Neural progenitor cell (in vitro differentiated cells): ENCODE measurements around the gene CAPZB. TPM values are rescaled to one million over a fixed set of nuclear protein-coding genes. Genes with fewer than 3 reads are reported as not detected.

Experiments used
- DNase-seq: peaks from one replicate; pipeline ENCODE4 v3.0.0-alpha.2; 2016; ENCODE audit warnings: low spot score
- H2AFZ ChIP-seq: fragments of 200-600 bp; sonication (generic); replicated peaks from 2 replicates; pipeline ENCODE4 v1.6.1; 2016; ENCODE audit warnings: antibody characterized with exemption
- H3F3A ChIP-seq: fragments of 200-600 bp; sonication (generic); 2 replicates; pipeline ENCODE4 v1.6.1; 2016; ENCODE audit warnings: antibody characterized with exemption, low read depth
- H3K27ac ChIP-seq: fragments of 200-600 bp; sonication (generic); 2 replicates; pipeline ENCODE4 v1.5.1; 2016; ENCODE audit warnings: mild to moderate bottlenecking
- H3K27me3 ChIP-seq: fragments of 200-600 bp; sonication (generic); 2 replicates; pipeline ENCODE4 v1.6.1; 2016; ENCODE audit warnings: mild to moderate bottlenecking, moderate library complexity
- H3K36me3 ChIP-seq: fragments of 200-600 bp; sonication (generic); 2 replicates; pipeline ENCODE4 v1.5.1; 2016
- H3K4me1 ChIP-seq: fragments of 200-600 bp; sonication (generic); 2 replicates; pipeline ENCODE4 v1.6.1; 2016; ENCODE audit warnings: mixed run types
- H3K4me2 ChIP-seq: fragments of 200-600 bp; sonication (generic); 2 replicates; pipeline ENCODE4 v1.6.1; 2016
- H3K4me3 ChIP-seq: fragments of 200-600 bp; sonication (generic); 2 replicates; pipeline ENCODE4 v1.5.1; 2016
- H3K79me2 ChIP-seq: fragments of 200-600 bp; sonication (generic); 2 replicates; pipeline ENCODE4 v1.6.1; 2016; ENCODE audit warnings: low read depth
- H3K9ac ChIP-seq: fragments of 200-600 bp; sonication (generic); 2 replicates; pipeline ENCODE4 v1.6.1; 2016
- H3K9me3 ChIP-seq: fragments of 200-600 bp; sonication (generic); 2 replicates; pipeline ENCODE4 v1.5.1; 2016; ENCODE audit warnings: low read depth
- H4K20me1 ChIP-seq: fragments of 200-600 bp; sonication (generic); 2 replicates; pipeline ENCODE4 v1.6.1; 2016; ENCODE audit warnings: low read depth
- H3K27ac Mint-ChIP-seq: 3 replicates; pipeline ENCODE4 v1.8.0; 2021; ENCODE audit warnings: mixed read lengths
- H3K27me3 Mint-ChIP-seq: 2 replicates; pipeline ENCODE4 v1.8.0; 2022; ENCODE audit warnings: low read depth, mild to moderate bottlenecking, inconsistent platforms, moderate library complexity, mixed read lengths; ENCODE audit not compliant: insufficient read depth
- H3K36me3 Mint-ChIP-seq: 3 replicates; pipeline ENCODE4 v1.8.0; 2021; ENCODE audit warnings: mixed read lengths
- H3K4me1 Mint-ChIP-seq: 3 replicates; pipeline ENCODE4 v1.8.0; 2021; ENCODE audit warnings: mixed read lengths
- H3K4me3 Mint-ChIP-seq: 3 replicates; pipeline ENCODE4 v1.8.0; 2021; ENCODE audit warnings: mild to moderate bottlenecking, moderate library complexity, mixed read lengths
- H3K9me3 Mint-ChIP-seq: 3 replicates; pipeline ENCODE4 v1.8.0; 2020; ENCODE audit warnings: mixed read lengths
- EZH2 ChIP-seq: fragments of 200-600 bp; sonication (generic); IDR thresholded peaks from 2 replicates; pipeline ENCODE4 v1.6.1; 2017; ENCODE audit warnings: antibody characterized with exemption, mild to moderate bottlenecking, moderate library complexity
- EZH2phosphoT487 ChIP-seq: fragments of 200-600 bp; sonication (generic); IDR thresholded peaks from 2 replicates; pipeline ENCODE4 v1.6.1; 2017; ENCODE audit warnings: antibody characterized with exemption
- total RNA-seq: library from RNA; depleted of rRNA; stranded (reverse); fragments of >200 nt; gene quantifications from 2 replicates; pipeline ENCODE4 v1.2.3, GENCODE V29; 2015; ENCODE audit warnings: low replicate concordance
- TF ChIP-seq, protein P1 (sequence below): fragments of 200-600 bp; sonication (generic); IDR thresholded peaks from 2 replicates; pipeline ENCODE4 v1.5.1; 2017; ENCODE audit warnings: antibody characterized with exemption, mild to moderate bottlenecking

Gene CAPZB
- total RNA-seq, 1 donor from 2014 or later, result 134 TPM

DNA sequence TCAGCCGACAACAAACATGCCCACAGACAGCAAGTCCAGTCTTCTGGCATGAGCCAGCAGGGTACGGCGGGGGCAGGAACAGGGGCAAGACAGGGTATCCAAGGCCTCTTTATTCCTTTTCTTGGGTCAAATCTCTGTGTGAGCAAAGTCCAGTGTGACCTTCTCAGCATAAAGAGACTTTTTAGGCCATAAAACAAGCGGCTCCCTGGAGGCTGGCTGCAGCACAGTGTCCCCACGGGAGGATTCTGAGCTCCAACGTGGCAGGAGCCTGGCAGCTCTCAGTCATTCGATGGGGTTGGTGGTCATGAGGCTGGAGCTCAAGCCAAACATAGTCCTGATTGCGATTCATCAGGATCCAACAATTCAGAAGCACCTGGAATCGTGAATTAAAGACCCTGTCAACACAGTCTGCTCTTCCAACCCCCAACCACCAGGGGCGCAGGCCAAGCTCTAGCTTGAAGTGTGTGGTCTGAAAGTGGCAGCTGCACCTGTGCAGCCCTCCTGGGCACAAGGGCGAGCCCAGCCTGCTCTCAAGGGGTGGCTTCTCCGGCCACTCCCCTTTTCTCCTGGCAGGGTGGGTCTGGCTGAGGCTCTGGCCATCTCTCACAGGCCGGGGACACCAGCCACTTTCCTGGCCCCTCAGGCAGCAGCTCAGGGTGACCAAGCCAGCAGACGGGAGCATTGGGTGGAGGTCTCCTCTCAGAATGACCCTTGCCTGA is 111.1 kb downstream of the CAPZB start:
- peak; percentile 63 for DNase-seq

DNA sequence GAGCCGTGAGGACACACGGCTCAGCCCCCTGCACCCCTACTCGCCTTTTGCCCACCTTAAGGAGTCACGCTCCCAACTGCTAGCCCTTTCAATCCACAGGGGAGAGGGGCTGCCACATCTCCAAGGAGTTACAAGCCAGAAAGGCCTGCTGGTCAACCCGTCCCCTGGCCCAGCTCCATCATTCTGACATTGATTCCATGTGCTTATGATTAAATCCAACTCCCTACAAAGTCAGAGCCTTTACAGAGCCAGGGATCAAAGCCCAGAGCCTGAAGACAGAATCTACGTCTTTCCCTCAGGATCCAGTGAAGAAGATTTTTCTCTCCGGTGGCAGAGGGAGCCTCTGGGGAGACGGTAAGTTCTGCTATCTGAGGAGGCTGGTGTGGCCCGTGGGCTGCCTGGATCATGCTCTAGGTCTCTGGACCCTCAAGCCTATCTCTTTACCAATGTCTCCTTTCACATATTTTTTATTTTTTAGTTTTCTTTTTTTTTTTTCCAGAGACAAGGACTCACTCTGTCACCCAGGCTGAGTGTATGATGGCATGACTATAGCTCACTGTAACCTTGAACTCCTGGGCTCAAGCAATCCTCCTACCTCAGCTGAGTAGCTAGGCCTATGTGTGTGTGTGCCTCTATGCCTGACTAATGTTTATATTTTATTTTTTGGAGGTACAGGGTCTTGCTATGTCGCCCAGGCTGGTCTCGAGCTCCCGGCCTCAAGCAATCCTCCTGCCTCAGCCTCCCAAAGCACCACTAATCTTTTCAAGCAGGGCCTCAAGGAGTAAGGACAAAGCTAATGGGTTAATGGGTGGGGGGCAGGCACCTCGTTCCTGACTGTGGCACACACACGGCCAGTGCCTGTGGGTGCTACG is 111.9 kb downstream of the CAPZB start:
- Mint-ChIP-seq H3K27me3 (peaks cover 2% of the 10 kb centered on the region), H3K27ac (no peak overlapping the region), H3K9me3 (no peaks in the 10 kb centered on the region), H3K4me1 (no peaks in the 10 kb centered on the region), H3K36me3 (peaks cover 20% of the 10 kb centered on the region), H3K4me3 (no peak overlapping the region)
- Histone ChIP-seq H3F3A (no peaks in the 10 kb centered on the region), H3K27me3 (no peaks in the 10 kb centered on the region), H3K4me3 (no peak overlapping the region), H3K36me3 (peaks cover 6% of the 10 kb centered on the region), H3K9me3 (no peaks in the 10 kb centered on the region), H2AFZ (no peak overlapping the region), H3K27ac (no peak overlapping the region), H3K4me1 (no peaks in the 10 kb centered on the region), H3K79me2 (no peaks in the 10 kb centered on the region), H4K20me1 (peaks cover 13% of the 10 kb centered on the region), H3K4me2 (no peak overlapping the region), H3K9ac (no peak overlapping the region)
- DNase-seq, result no peak
- no peak for TF ChIP-seq EZH2
- TF ChIP-seq, protein P1, sequence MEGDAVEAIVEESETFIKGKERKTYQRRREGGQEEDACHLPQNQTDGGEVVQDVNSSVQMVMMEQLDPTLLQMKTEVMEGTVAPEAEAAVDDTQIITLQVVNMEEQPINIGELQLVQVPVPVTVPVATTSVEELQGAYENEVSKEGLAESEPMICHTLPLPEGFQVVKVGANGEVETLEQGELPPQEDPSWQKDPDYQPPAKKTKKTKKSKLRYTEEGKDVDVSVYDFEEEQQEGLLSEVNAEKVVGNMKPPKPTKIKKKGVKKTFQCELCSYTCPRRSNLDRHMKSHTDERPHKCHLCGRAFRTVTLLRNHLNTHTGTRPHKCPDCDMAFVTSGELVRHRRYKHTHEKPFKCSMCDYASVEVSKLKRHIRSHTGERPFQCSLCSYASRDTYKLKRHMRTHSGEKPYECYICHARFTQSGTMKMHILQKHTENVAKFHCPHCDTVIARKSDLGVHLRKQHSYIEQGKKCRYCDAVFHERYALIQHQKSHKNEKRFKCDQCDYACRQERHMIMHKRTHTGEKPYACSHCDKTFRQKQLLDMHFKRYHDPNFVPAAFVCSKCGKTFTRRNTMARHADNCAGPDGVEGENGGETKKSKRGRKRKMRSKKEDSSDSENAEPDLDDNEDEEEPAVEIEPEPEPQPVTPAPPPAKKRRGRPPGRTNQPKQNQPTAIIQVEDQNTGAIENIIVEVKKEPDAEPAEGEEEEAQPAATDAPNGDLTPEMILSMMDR, result no peak
- TF ChIP-seq EZH2phosphoT487, result no peak

More for the DNA sequence above, 111.1 kb downstream of the CAPZB start:
- Histone ChIP-seq H3K9me3 (no peaks in the 10 kb centered on the region), H3K9ac (no peak overlapping the region), H3K36me3 (peaks cover 6% of the 10 kb centered on the region), H4K20me1 (peaks cover 13% of the 10 kb centered on the region), H3F3A (no peaks in the 10 kb centered on the region), H3K4me1 (no peaks in the 10 kb centered on the region), H3K27me3 (no peaks in the 10 kb centered on the region), H3K4me2 (no peak overlapping the region), H3K27ac (no peak overlapping the region), H3K79me2 (no peaks in the 10 kb centered on the region), H3K4me3 (no peak overlapping the region), H2AFZ (no peak overlapping the region)
- Mint-ChIP-seq H3K27ac (no peak overlapping the region), H3K27me3 (peaks cover 2% of the 10 kb centered on the region), H3K4me1 (no peaks in the 10 kb centered on the region), H3K36me3 (peaks cover 20% of the 10 kb centered on the region), H3K4me3 (no peak overlapping the region), H3K9me3 (no peaks in the 10 kb centered on the region)
- TF ChIP-seq EZH2phosphoT487, result no peak
- TF ChIP-seq, protein P1, result peak; percentile 68

DNA sequence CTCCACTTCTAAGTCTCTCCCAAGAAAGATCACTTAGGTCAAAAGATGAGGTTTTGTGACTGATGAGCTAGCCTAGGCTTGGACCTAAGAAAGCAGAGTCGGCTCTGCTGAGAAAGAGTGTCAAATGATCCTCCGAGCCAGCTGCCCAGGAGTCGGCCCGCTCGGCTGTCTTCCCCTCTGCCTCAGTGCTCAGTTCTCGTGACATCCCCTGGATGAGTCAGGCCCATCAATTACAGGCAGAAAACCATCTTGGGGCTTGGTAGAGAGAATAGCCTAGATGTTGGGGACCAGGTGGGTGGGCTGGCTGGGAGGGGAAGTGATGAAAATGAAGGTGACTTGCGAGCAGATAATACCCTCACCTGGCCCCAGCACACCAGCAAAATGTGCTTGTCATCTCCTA is 112.7 kb downstream of the CAPZB start:
- Histone ChIP-seq H3K27ac (no peak overlapping the region), H3K4me3 (no peak overlapping the region), H3K36me3 (peaks cover 5% of the 10 kb centered on the region), H3F3A (no peaks in the 10 kb centered on the region), H3K79me2 (no peaks in the 10 kb centered on the region), H3K9me3 (no peaks in the 10 kb centered on the region), H2AFZ (no peak overlapping the region), H3K27me3 (no peaks in the 10 kb centered on the region), H4K20me1 (peaks cover 13% of the 10 kb centered on the region), H3K9ac (no peak overlapping the region), H3K4me1 (no peaks in the 10 kb centered on the region), H3K4me2 (no peak overlapping the region)
- Mint-ChIP-seq H3K36me3 (peaks cover 12% of the 10 kb centered on the region), H3K27me3 (peaks cover 2% of the 10 kb centered on the region), H3K9me3 (no peaks in the 10 kb centered on the region), H3K4me3 (no peak overlapping the region), H3K4me1 (no peaks in the 10 kb centered on the region), H3K27ac (no peak overlapping the region)
- no peak for TF ChIP-seq EZH2phosphoT487
- TF ChIP-seq EZH2, result no peak
- TF ChIP-seq, protein P1, result no peak
- DNase-seq, result no peak
